Gastrocnemius medialis (tissue), 4 donors: Measurements from ENCODE around the gene RPN2.

Experiments
- POLR2A ChIP-seq, 2 donors: fragments of 450-650 bp; IDR thresholded peaks; one replicate each; pipeline ENCODE4 v1.6.1; 2017; ENCODE audit warnings: antibody characterized with exemption in 2 of 2, mild to moderate bottlenecking in 2 of 2, moderate library complexity in 2 of 2
- TF ChIP-seq, protein P1 (sequence below), 5 experiments: fragments of 450-650 bp in 3 of 5; fragments of 200-600 bp in 2 of 5; sonication (generic) in 2 of 5; IDR thresholded peaks in 4 of 5; conservative IDR thresholded peaks in 1 of 5; 1 replicate in 4 of 5; 2 replicates in 1 of 5; pipeline ENCODE4 v1.5.1; 2016 to 2019; ENCODE audit warnings: antibody characterized with exemption in 5 of 5, mild to moderate bottlenecking in 3 of 5, moderate library complexity in 3 of 5

GRCh38 chr20:37271421-37271768 lies 92.3 kb downstream of the RPN2 start:
- TF ChIP-seq, protein P1, sequence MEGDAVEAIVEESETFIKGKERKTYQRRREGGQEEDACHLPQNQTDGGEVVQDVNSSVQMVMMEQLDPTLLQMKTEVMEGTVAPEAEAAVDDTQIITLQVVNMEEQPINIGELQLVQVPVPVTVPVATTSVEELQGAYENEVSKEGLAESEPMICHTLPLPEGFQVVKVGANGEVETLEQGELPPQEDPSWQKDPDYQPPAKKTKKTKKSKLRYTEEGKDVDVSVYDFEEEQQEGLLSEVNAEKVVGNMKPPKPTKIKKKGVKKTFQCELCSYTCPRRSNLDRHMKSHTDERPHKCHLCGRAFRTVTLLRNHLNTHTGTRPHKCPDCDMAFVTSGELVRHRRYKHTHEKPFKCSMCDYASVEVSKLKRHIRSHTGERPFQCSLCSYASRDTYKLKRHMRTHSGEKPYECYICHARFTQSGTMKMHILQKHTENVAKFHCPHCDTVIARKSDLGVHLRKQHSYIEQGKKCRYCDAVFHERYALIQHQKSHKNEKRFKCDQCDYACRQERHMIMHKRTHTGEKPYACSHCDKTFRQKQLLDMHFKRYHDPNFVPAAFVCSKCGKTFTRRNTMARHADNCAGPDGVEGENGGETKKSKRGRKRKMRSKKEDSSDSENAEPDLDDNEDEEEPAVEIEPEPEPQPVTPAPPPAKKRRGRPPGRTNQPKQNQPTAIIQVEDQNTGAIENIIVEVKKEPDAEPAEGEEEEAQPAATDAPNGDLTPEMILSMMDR (IDR thresholded peaks at IDR 0.05 in 4 of 5, conservative IDR thresholded peaks at IDR 0.05 in 1 of 5), result no peak
- TF ChIP-seq POLR2A (IDR thresholded peaks at IDR 0.05), result no peak
